A673 (cell line): Measurements from ENCODE around the gene TTI1.

Experiments used
- CTCF ChIP-seq: fragments of 300-800, 200-600 bp; sonication (generic); conservative IDR thresholded peaks from 2 replicates; pipeline ENCODE4 v1.5.1; 2017; ENCODE audit warnings: low read depth, mild to moderate bottlenecking, antibody characterized with exemption, low read length, moderate library complexity, mixed read lengths
- EZH2 ChIP-seq: fragments of 200-600 bp; sonication (generic); IDR thresholded peaks from 2 replicates; pipeline ENCODE4 v1.6.1; 2017; ENCODE audit warnings: borderline replicate concordance, low read depth, mild to moderate bottlenecking, mixed read lengths, antibody characterized with exemption, low read length; ENCODE audit not compliant: poor library complexity, severe bottlenecking

GRCh38 chr20:37983286-37983685 is 50.0 kb downstream of the TTI1 start:
- TF ChIP-seq CTCF (no peak), EZH2 (no peak)
